NAMALWA (cell line): ENCODE results near the gene GPR37L1.
"Not testable (repeated sequence)": the region's sequence is repeated elsewhere in the genome, so short reads cannot be mapped to it uniquely, and the experiment has no call there.

Experiments
- DNase-seq: peaks from one replicate; pipeline ENCODE4 v3.0.0-alpha.2; 2015; ENCODE audit warnings: low spot score

GPR37L1 gene

GRCh38 chr1:202133496-202133895 is 10.8 kb downstream of the GPR37L1 start:
- DNase-seq, result no peak

GRCh38 chr1:202133989-202134388 is 11.3 kb downstream of the GPR37L1 start:
- no peak for DNase-seq

DNA sequence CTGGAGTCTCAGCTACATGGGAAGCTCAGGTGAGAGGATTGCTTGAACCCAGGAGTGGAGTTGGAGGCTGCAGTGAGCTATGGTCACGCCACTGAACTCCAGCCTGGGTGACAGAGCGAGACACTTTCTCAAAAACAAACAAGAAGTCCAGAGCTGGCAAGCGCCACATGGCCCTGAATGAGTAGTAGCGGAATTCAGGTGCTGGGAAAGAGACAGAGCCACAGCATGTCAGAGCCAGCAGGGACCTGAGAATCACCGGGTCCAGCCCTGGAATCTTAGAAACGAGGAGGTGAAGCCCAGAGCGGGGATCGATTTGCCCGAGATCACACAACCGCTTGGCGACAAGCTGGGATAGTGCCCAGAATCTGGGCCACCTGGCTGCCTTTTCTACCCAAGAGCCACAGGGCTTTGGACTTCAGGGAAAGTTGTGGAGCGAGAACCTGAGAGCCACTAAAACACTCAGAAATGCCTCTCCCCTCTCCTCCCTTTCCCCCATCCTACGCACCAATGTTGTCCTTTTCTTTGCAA is 12.0 kb downstream of the GPR37L1 start:
- no peak for DNase-seq

DNA sequence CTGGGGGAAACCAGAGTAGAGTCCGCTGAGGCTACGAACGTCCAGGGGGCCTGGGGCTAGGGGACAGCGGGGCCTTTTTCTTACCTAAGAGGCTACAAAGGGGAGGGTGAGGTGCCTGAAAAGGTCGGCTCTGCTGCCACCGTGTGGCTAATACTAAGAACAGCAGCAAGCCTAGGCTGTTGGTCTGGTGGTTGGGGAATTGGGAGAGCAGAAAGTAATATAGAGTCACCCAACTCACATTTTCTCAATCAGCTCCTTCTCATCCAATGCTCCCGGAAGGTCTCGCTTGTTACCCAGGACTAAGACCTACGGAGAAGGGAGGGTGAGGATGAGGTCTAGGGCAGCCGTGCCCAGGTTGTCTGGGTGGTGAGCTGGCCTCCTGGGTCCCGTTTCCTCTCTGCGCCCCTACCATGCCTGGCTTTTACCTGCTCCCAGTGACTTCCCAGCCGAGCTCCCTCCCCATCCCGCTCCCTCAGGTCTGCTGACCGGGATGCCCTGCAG is 12.6 kb downstream of the GPR37L1 start:
- peak; percentile 79 for DNase-seq

DNA sequence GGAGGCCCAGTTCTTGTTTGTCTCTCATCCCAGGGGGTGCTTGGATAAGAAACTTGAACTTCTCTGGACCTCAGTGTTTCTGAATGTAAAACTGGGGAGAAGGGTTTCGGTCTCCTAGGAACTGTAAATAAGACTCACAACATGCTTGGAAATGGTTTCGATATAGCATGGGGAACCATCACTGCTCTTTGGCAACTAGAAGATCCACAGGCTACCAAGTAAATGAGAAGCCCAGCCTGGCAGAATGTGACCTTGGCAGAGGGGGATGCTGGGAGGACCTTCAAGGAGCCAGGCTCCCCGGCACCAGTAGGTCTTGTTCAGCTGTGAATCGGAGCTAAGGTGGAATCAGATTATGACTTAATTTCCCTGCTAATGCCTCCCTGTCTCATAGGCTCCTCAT is 18.1 kb downstream of the GPR37L1 start:
- no peak for DNase-seq

GRCh38 chr1:202141468-202141867 is 18.8 kb downstream of the GPR37L1 start:
- DNase-seq, result not testable (repeated sequence)

GRCh38 chr1:202143011-202143767 is 20.5 kb downstream of the GPR37L1 start:
- peak; percentile 82 for DNase-seq

DNA sequence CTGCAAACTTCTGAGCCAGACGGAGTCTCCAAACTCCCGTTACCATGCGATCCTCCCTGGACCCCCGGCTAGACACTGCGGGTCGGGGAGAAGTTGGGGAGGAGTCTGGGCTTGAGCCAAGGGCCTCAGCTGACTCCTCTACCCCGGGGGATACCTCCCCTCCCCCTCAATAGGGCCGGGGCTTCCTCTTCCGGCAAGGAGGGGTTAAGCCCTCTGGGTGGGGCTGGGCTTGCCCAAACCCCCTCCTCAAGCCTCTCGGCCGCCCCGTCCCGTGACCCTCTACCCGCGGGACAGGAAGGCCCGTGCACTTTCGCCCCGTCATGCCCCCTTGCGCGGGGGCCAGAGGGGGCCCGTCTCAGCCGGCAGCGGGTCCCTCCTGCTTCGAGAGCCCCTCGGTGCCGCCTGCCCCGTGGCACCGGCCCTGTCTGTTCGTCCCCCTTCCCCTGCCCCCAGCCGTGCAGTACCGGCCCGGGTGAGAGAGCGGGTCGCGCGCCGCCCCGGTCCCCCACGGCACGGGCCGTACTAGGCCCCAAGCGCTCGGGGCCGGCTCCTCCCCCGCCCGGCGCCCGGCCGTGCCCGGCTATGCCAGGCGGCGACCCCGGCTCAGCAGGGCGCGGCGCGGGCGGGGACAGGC is 21.2 kb downstream of the GPR37L1 start:
- DNase-seq, result peak; percentile 74

- DNase-seq, result peak; percentile 60
These were observed 21.8 kb downstream of the GPR37L1 start, which contains the start of gene ARL8A for GRCh38 chr1:202144402-202145067. ARL8A (minus strand) TSS chr1:202144737; CDS start chr1:202144572, 165 bp downstream.

GRCh38 chr1:202145068-202145743 is 22.5 kb downstream of the GPR37L1 start:
- DNase-seq, result peak; percentile 46

GRCh38 chr1:202145744-202146140 is 23.0 kb downstream of the GPR37L1 start:
- not testable (repeated sequence) for DNase-seq

DNA sequence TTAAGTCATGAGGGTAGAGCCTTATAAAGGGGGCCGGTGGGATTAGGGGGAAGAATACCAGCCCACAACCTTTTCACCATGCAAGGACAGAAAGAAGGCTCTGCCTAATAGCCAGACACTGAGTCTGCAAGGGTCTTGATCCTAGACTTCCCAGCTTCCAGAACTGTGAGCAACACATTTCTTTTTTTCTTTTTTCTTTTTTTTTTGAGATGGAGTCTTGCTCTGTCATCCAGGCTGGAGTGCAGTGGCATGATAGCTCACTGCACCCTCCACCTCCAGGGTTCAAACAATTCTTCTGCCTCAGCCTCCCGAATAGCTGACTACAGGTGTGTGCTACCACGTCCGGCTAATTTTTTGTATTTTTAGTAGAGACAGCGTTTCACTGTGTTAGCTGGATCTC is 23.6 kb downstream of the GPR37L1 start:
- DNase-seq, result no peak

DNA sequence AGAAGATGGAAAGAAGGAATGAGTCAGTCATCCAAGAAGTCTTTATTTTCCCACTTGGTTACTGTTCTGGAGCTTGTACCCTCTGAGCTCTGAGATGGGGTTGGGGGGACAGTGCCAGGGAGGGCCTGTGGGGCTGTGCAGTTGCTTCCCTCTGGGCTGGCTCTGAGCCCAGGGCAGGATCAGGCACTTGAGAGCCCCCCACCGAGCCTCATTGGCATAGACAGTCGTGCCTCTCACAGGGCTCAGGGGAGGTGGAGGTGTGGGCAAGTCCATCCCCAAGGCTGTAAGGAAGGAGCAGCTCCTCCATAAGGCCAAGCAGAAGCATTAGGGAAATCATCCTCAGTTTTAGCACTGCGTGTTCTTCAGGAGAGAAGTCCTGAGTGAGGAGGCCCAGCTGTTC is 24.3 kb downstream of the GPR37L1 start:
- no peak for DNase-seq

GRCh38 chr1:202148391-202148790 is 25.7 kb downstream of the GPR37L1 start:
- no peak for DNase-seq

GRCh38 chr1:202149566-202149965 is 26.8 kb downstream of the GPR37L1 start:
- no peak for DNase-seq

- DNase-seq, result no peak
These were observed 27.5 kb downstream of the GPR37L1 start for GRCh38 chr1:202150187-202150586.

DNA sequence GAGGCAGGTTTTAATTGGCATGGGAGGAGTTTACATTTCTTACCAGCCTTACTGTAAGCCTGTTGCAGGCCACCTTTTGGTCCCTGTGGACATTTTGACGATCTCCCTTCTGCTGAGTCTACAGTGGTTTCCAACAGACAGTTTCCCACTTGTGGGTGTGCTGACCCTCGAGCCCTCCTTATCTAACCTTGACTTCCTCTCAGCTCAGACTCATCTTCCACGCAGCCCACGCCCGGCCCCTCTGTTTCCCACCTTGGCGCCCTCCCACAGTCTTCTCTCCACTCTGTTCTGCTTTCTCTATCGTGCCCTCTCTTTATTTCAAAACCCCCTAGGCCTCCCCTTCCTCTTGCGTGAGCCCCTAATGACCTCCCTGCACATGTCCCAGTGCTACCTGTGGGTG is 27.9 kb downstream of the GPR37L1 start:
- DNase-seq, result no peak

- DNase-seq, result no peak
These were observed 28.3 kb downstream of the GPR37L1 start for GRCh38 chr1:202151045-202151444.

GRCh38 chr1:202152399-202152798 is 29.7 kb downstream of the GPR37L1 start:
- no peak for DNase-seq

DNA sequence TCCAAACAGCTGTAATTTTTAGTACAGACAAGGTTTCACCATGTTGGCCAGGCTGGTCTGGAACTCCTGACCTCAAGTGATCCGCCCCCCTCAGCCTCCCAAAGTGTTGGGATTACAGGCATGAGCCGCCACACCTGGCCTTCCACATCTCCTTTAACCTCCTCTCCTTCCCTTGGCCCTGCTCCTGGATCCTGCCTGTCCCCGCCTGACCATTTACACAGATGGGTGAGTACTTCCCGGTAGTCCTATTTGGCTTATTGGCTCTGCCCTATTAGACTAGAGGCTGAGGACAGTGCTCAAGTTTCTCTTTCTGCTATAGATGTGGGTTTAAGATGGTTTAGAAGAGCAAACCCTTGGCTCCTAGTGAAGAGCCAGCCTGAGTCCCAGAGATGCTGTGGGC is 30.6 kb downstream of the GPR37L1 start:
- no peak for DNase-seq

GRCh38 chr1:202154148-202154765 is 31.5 kb downstream of the GPR37L1 start:
- DNase-seq, result no peak
